CD8-positive, alpha-beta memory T cell (primary cell): ENCODE data around the gene UBE3B. TPM values are rescaled to one million over a fixed set of nuclear protein-coding genes. Genes with fewer than 3 reads are reported as not detected.
A peak's percentile ranks its signal among the peaks of the same experiment; 100 is the strongest.

Experiments
- CTCF ChIA-PET: fragments of 350-600 bp; sonication (Branson Sonifier 250); formaldehyde crosslinking; loops from one replicate; lab custom pipeline; 2021; ENCODE audit warnings: antibody characterized with exemption; lab: Charles Lee
- POLR2A ChIA-PET: fragments of 350-600 bp; sonication (Branson Sonifier 250); formaldehyde crosslinking; loops from one replicate; lab custom pipeline; 2021; ENCODE audit warnings: antibody characterized with exemption; lab: Charles Lee
- DNase-seq, 5 donors: peaks; one replicate each; pipeline versions ENCODE4 v3.0.0 to v3.0.0-alpha.2; 2020 to 2022; ENCODE audit warnings: mixed read lengths in 1 of 5
- H3K27ac ChIP-seq: one replicate; pipeline ENCODE4 v1.7.0; 2013; ENCODE audit warnings: low read depth, mild to moderate bottlenecking, low read length, moderate library complexity
- H3K27me3 ChIP-seq: 2 replicates; pipeline ENCODE4 v1.7.0; 2013; ENCODE audit warnings: low read length, mild to moderate bottlenecking; ENCODE audit not compliant: insufficient read depth, poor library complexity, severe bottlenecking
- H3K36me3 ChIP-seq: 2 replicates; pipeline ENCODE4 v1.7.0; 2013; ENCODE audit warnings: mild to moderate bottlenecking, low read length, moderate library complexity; ENCODE audit not compliant: insufficient read depth
- H3K4me1 ChIP-seq: 2 replicates; pipeline ENCODE4 v1.7.0; 2013; ENCODE audit warnings: mild to moderate bottlenecking, low read length, moderate library complexity; ENCODE audit not compliant: insufficient read depth
- H3K4me3 ChIP-seq: 2 replicates; pipeline ENCODE4 v1.7.0; 2013; ENCODE audit warnings: mild to moderate bottlenecking, low read length
- H3K9me3 ChIP-seq: 2 replicates; pipeline ENCODE4 v1.7.0; 2013; ENCODE audit warnings: mild to moderate bottlenecking, low read length
- H3K27ac Mint-ChIP-seq, 8 donors: one replicate each; pipeline ENCODE4 v1.8.0; 2020 to 2021; ENCODE audit warnings: mixed read lengths in 8 of 8, mild to moderate bottlenecking in 6 of 8, inconsistent platforms in 3 of 8, moderate library complexity in 3 of 8
- H3K27me3 Mint-ChIP-seq, 2 donors: one replicate each; pipeline ENCODE4 v1.8.0; 2020 to 2021; ENCODE audit warnings: mixed read lengths in 2 of 2, mild to moderate bottlenecking in 1 of 2, moderate library complexity in 1 of 2
- H3K36me3 Mint-ChIP-seq, 3 donors: one replicate each; pipeline ENCODE4 v1.8.0; 2020 to 2021; ENCODE audit warnings: mixed read lengths in 3 of 3, inconsistent platforms in 1 of 3, mild to moderate bottlenecking in 1 of 3
- H3K4me1 Mint-ChIP-seq, 3 donors: one replicate each; pipeline ENCODE4 v1.8.0; 2020 to 2021; ENCODE audit warnings: mixed read lengths in 3 of 3, inconsistent platforms in 1 of 3, mild to moderate bottlenecking in 1 of 3
- H3K4me3 Mint-ChIP-seq, 7 donors: one replicate each; pipeline ENCODE4 v1.8.0; 2020 to 2021; ENCODE audit warnings: mixed read lengths in 7 of 7, mild to moderate bottlenecking in 6 of 7, moderate library complexity in 4 of 7, inconsistent platforms in 2 of 7
- H3K9me3 Mint-ChIP-seq, 5 donors: one replicate each; pipeline ENCODE4 v1.8.0; 2020 to 2022; ENCODE audit warnings: mixed read lengths in 5 of 5, mild to moderate bottlenecking in 3 of 5, moderate library complexity in 2 of 5, inconsistent platforms in 1 of 5
- polyA plus RNA-seq: library from polyadenylated mRNA; unstranded; fragments of 300-500 nt; fragmentation: Illumina TruSeq; gene quantifications from one replicate; pipeline ENCODE4 v1.2.3, GENCODE V29; 2021
- total RNA-seq, 2 experiments: library from RNA; stranded (reverse); gene quantifications; one replicate each; pipeline ENCODE4 v1.2.3, GENCODE V29; 2021

The UBE3B gene
- total and polyA plus RNA-seq, 3 experiments from 2014 or later = 20.8 to 40.2 (median 38.3) TPM

- peak overlapping the region; percentile 61 for H3K27ac ChIP-seq
- POLR2A ChIA-PET = no interaction called here
- Mint-ChIP-seq H3K9me3 (no peaks in the 10 kb centered on the region), H3K27me3 (no peaks in the 10 kb centered on the region), H3K4me1 (peaks cover 31 to 64% (median 50%) of the 10 kb centered on the region in 3 donors), H3K27ac (peak overlapping the region in 3 of 8 donors; percentile 13 to 80 (median 67)), H3K4me3 (no peak overlapping the region), H3K36me3 (peaks cover 1 to 82% (median 14%) of the 10 kb centered on the region in 3 donors)
- H3K4me3 ChIP-seq = no peak overlapping the region
- CTCF ChIA-PET = interaction anchor here (0.9 kb wide), 1 partner anchor 14 kb away, joined by 3 read pairs; no protein-coding TSS in a partner anchor
- no peak for DNase-seq
- no peaks in the 10 kb centered on the region for H3K9me3 ChIP-seq
- peaks cover 29% of the 10 kb centered on the region for H3K4me1 ChIP-seq
- no peaks in the 10 kb centered on the region for H3K27me3 ChIP-seq
- H3K36me3 ChIP-seq = peaks cover 11% of the 10 kb centered on the region
Observed at GRCh38 chr12:109461846-109462756, 15.3 kb upstream of the UBE3B start.

GRCh38 chr12:109462868-109463692, 14.4 kb upstream of the UBE3B start:
- peaks cover 31 to 64% (median 50%) of the 10 kb centered on the region in 3 donors for H3K4me1 Mint-ChIP-seq
- peak overlapping the region in 4 of 8 donors; percentile 12 to 80 (median 65) for H3K27ac Mint-ChIP-seq
- Histone ChIP-seq H3K4me1 (peaks cover 29% of the 10 kb centered on the region), H3K27ac (no peak overlapping the region), H3K36me3 (peaks cover 12% of the 10 kb centered on the region), H3K4me3 (no peak overlapping the region), H3K9me3 (no peaks in the 10 kb centered on the region), H3K27me3 (no peaks in the 10 kb centered on the region)
- peak overlapping the region in 1 of 7 donors; percentile 40 for H3K4me3 Mint-ChIP-seq
- H3K36me3 Mint-ChIP-seq = peaks cover 0 to 82% (median 8%) of the 10 kb centered on the region in 3 donors
- H3K27me3 Mint-ChIP-seq = no peaks in the 10 kb centered on the region
- POLR2A ChIA-PET = no interaction called here
- CTCF ChIA-PET = interaction anchor here (0.9 kb wide), 1 partner anchor 13 kb away, joined by 3 read pairs; no protein-coding TSS in a partner anchor
- DNase-seq = peak in 1 of 5 donors; percentile 19
- no peaks in the 10 kb centered on the region for H3K9me3 Mint-ChIP-seq

DNA sequence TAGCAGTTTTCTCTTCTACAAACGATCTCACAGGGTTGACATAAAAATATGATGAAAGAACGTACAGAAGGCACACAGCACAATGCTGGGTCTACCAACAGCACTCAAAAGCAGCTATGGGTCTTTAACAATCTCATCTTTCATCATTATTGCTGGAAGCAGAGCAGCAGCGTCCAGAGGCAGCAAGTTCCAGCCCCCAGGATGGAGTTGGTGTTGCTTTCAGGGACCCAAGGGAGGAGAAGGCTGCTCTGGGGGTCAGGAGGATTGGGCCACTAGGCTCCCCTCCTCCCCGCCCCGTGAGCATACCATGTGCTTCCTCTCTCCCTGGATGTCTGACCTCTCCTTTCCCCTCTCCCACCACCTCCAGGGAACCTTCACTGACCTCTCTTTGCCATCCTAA, 13.7 kb upstream of the UBE3B start:
- ChIA-PET CTCF (no interaction called here), POLR2A (no interaction called here)
- H3K4me3 Mint-ChIP-seq = no peak overlapping the region

DNA sequence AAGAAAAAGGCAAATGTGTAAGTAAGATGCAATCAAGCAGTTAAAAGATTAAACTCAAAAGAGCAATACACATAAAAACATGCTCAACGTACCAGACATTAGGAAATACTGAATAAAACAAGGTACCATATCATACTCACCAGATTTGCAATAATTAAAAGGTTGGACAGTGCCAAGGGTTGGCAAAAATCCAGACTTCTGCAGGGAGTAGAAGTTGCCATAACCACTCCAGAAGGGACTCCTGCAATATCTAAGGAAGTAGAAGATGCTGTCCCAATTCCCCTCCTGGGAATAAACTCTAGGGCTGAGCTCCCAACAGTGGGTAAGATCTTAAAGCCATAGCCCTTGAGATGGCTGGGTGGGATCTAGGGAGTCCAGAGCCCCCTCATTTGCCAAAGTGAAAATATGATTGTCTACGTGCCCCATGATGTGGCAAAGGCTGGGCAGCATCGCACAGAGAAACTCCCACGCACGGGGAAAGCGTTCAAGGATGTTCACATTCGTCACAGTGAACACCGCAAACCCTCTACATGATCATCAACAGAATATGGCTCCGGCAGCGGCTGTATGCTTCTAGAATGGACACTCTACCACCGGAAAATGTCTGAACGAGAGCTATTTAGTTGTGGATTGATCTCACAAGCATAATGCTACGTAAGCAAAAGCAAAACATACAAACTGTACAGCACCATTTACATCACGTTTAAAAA, 12.6 kb upstream of the UBE3B start:
- Mint-ChIP-seq H3K27me3 (no peaks in the 10 kb centered on the region), H3K9me3 (no peaks in the 10 kb centered on the region), H3K36me3 (peaks cover 0 to 81% (median 8%) of the 10 kb centered on the region in 3 donors), H3K4me3 (no peak overlapping the region), H3K27ac (peak overlapping the region in 3 of 8 donors; percentile 12 to 43 (median 23)), H3K4me1 (peaks cover 34 to 67% (median 50%) of the 10 kb centered on the region in 3 donors)
- Histone ChIP-seq H3K9me3 (no peaks in the 10 kb centered on the region), H3K27me3 (no peaks in the 10 kb centered on the region), H3K36me3 (peaks cover 18% of the 10 kb centered on the region), H3K27ac (no peak overlapping the region), H3K4me1 (peaks cover 29% of the 10 kb centered on the region), H3K4me3 (no peak overlapping the region)
- CTCF ChIA-PET = no interaction called here
- POLR2A ChIA-PET = no interaction called here
- DNase-seq = no peak

More for the DNA sequence above, 13.7 kb upstream of the UBE3B start:
- H3K27me3 Mint-ChIP-seq = no peaks in the 10 kb centered on the region
- no peaks in the 10 kb centered on the region for H3K9me3 ChIP-seq
- peaks cover 29% of the 10 kb centered on the region for H3K4me1 ChIP-seq
- no peak overlapping the region for H3K27ac Mint-ChIP-seq
- no peak overlapping the region for H3K27ac ChIP-seq
- H3K36me3 ChIP-seq = peaks cover 12% of the 10 kb centered on the region
- DNase-seq = no peak
- H3K9me3 Mint-ChIP-seq = no peaks in the 10 kb centered on the region
- no peak overlapping the region for H3K4me3 ChIP-seq
- peaks cover 0 to 85% (median 8%) of the 10 kb centered on the region in 3 donors for H3K36me3 Mint-ChIP-seq
- H3K27me3 ChIP-seq = no peaks in the 10 kb centered on the region
- H3K4me1 Mint-ChIP-seq = peaks cover 31 to 64% (median 50%) of the 10 kb centered on the region in 3 donors

GRCh38 chr12:109466305-109466704, 11.1 kb upstream of the UBE3B start:
- no peaks in the 10 kb centered on the region for H3K27me3 Mint-ChIP-seq
- Histone ChIP-seq H3K36me3 (peaks cover 14% of the 10 kb centered on the region), H3K9me3 (no peaks in the 10 kb centered on the region), H3K27me3 (no peaks in the 10 kb centered on the region), H3K4me1 (peaks cover 25% of the 10 kb centered on the region), H3K27ac (no peak overlapping the region), H3K4me3 (no peak overlapping the region)
- H3K9me3 Mint-ChIP-seq = no peaks in the 10 kb centered on the region
- H3K4me1 Mint-ChIP-seq = peaks cover 41 to 79% (median 60%) of the 10 kb centered on the region in 3 donors
- ChIA-PET CTCF (no interaction called here), POLR2A (no interaction called here)
- peak overlapping the region in 1 of 8 donors; percentile 29 for H3K27ac Mint-ChIP-seq
- peaks cover 0 to 83% (median 10%) of the 10 kb centered on the region in 3 donors for H3K36me3 Mint-ChIP-seq
- DNase-seq = no peak
- no peak overlapping the region for H3K4me3 Mint-ChIP-seq

DNA sequence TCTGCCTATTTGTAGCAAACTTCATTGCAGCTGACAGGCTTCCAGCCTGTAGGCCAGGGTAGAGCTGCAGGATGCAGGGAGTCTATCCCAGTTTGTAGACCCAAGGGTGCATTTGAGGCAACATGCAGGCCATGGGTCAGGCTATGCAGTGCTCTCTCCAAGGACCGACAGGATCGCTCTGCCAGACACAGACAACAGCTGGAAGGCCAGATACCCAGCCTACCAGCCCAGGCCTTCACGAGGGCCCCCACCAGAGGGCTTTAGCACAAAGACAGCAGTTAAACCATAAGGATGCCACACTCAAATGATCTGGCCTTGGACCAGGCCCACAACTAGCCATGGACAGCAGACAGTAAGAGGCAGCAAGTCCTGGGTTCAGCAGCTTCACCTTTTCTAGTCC, 10.6 kb upstream of the UBE3B start:
- ChIA-PET CTCF (no interaction called here), POLR2A (no interaction called here)
- Histone ChIP-seq H3K27me3 (no peaks in the 10 kb centered on the region), H3K4me1 (peaks cover 20% of the 10 kb centered on the region), H3K4me3 (no peak overlapping the region), H3K9me3 (no peaks in the 10 kb centered on the region), H3K27ac (no peak overlapping the region), H3K36me3 (peaks cover 14% of the 10 kb centered on the region)
- Mint-ChIP-seq H3K27me3 (no peaks in the 10 kb centered on the region), H3K4me1 (peaks cover 38 to 75% (median 56%) of the 10 kb centered on the region in 3 donors), H3K27ac (no peak overlapping the region), H3K4me3 (no peak overlapping the region), H3K9me3 (no peaks in the 10 kb centered on the region), H3K36me3 (peaks cover 0 to 80% (median 10%) of the 10 kb centered on the region in 3 donors)
- no peak for DNase-seq

GRCh38 chr12:109467978-109468676, 9.3 kb upstream of the UBE3B start:
- peaks cover 32 to 68% (median 51%) of the 10 kb centered on the region in 3 donors for H3K4me1 Mint-ChIP-seq
- H3K4me3 Mint-ChIP-seq = no peak overlapping the region
- peaks cover 15% of the 10 kb centered on the region for H3K36me3 ChIP-seq
- ChIA-PET CTCF (no interaction called here), POLR2A (no interaction called here)
- H3K9me3 ChIP-seq = no peaks in the 10 kb centered on the region
- no peak overlapping the region for H3K27ac ChIP-seq
- peaks cover 9% of the 10 kb centered on the region for H3K4me1 ChIP-seq
- H3K27ac Mint-ChIP-seq = no peak overlapping the region
- no peaks in the 10 kb centered on the region for H3K27me3 Mint-ChIP-seq
- no peak overlapping the region for H3K4me3 ChIP-seq
- DNase-seq = no peak
- H3K36me3 Mint-ChIP-seq = peaks cover 0 to 70% (median 10%) of the 10 kb centered on the region in 3 donors
- H3K9me3 Mint-ChIP-seq = no peaks in the 10 kb centered on the region
- H3K27me3 ChIP-seq = no peaks in the 10 kb centered on the region
